ENCODE measurements around the gene SHISA9.

Gene SHISA9

GRCh38 chr16:13136901-13137300, 235.5 kb downstream of the SHISA9 start:
- DNase-seq (ENCODE audit: low spot score): no peak
- TF ChIP-seq, protein P1, sequence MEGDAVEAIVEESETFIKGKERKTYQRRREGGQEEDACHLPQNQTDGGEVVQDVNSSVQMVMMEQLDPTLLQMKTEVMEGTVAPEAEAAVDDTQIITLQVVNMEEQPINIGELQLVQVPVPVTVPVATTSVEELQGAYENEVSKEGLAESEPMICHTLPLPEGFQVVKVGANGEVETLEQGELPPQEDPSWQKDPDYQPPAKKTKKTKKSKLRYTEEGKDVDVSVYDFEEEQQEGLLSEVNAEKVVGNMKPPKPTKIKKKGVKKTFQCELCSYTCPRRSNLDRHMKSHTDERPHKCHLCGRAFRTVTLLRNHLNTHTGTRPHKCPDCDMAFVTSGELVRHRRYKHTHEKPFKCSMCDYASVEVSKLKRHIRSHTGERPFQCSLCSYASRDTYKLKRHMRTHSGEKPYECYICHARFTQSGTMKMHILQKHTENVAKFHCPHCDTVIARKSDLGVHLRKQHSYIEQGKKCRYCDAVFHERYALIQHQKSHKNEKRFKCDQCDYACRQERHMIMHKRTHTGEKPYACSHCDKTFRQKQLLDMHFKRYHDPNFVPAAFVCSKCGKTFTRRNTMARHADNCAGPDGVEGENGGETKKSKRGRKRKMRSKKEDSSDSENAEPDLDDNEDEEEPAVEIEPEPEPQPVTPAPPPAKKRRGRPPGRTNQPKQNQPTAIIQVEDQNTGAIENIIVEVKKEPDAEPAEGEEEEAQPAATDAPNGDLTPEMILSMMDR (IDR thresholded peaks at IDR 0.05; ENCODE audit: extremely low read depth, missing control alignments): no peak

DNA sequence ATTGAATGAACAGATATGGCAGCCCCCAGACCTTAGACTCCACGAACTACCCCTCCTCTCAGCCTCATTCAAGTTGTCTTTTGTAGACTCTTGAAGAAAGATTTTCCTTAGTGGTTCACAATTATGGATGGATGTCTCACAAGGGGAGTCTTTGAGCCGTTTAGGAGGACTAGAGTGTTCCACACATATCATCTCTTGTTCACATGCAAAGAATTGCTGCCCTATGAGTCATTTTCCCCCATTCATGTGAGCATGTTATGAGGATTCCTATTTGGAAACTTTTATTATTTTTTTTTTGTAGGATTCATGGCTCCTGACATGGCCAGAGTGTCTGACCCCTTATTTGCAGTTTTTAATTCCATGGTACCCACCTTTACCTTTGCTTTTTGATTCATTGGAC, 237.1 kb downstream of the SHISA9 start:
- DNase-seq (ENCODE audit: low spot score): no peak

GRCh38 chr16:13139661-13140241, 238.4 kb downstream of the SHISA9 start:
- TF ChIP-seq, protein P1 (IDR thresholded peaks at IDR 0.05; ENCODE audit: extremely low read depth, missing control alignments): no peak

More for the DNA sequence above, 237.1 kb downstream of the SHISA9 start:
- TF ChIP-seq, protein P1 (IDR thresholded peaks at IDR 0.05; ENCODE audit: extremely low read depth, missing control alignments): no peak

GRCh38 chr16:13143551-13143950, 242.2 kb downstream of the SHISA9 start:
- DNase-seq (ENCODE audit: low spot score): no peak
- TF ChIP-seq, protein P1 (IDR thresholded peaks at IDR 0.05; ENCODE audit: extremely low read depth, missing control alignments): no peak

More at GRCh38 chr16:13139661-13140241, 238.4 kb downstream of the SHISA9 start:
- no peak for DNase-seq (ENCODE audit: low spot score)

- TF ChIP-seq, protein P1 (IDR thresholded peaks at IDR 0.05; ENCODE audit: extremely low read depth, missing control alignments): no peak
- DNase-seq (ENCODE audit: low spot score): no peak
These were observed 245.4 kb downstream of the SHISA9 start for GRCh38 chr16:13146829-13147228.

DNA sequence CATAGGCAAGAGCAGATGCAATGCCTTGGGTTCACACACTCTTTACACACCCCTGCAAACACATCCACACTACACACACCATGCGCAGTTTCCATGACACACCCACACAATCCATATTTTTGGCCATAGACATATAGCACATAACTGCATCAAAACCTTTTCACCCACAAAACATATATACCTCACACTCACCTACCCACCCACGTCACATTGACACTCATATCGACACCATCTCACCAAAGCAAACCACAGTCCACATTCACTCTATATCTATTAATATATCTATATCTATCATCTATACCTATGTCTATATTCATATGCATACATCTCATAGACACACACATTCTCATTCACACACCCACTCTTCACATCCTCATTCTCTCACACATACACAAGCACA, 246.9 kb downstream of the SHISA9 start:
- TF ChIP-seq, protein P1 (IDR thresholded peaks at IDR 0.05; ENCODE audit: extremely low read depth, missing control alignments): no peak
- DNase-seq (ENCODE audit: low spot score): no peak

DNA sequence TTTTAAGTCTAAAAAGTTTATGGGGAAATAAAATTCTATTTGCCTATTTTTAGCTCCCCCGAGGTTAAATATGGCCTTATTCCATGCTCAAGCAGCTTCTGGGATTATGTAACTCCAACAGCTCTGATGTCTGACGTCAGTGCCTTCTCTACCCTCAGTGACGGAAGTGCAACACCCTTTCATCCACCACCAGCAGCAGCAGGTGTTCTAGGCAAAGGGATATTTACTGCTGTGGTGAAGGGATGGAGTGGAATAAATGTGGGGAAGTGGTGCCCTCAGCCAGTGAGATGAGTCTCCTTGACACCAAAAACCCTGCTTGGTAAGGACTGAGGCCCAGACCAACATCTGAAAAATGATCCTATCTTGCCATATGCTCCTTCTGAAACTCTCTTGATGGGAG, 247.4 kb downstream of the SHISA9 start:
- no peak for DNase-seq (ENCODE audit: low spot score)
- TF ChIP-seq, protein P1 (IDR thresholded peaks at IDR 0.05; ENCODE audit: extremely low read depth, missing control alignments): no peak

All from GM20000 (cell line).